HG03342 (cell line): ENCODE data around the gene RND3.
A peak's percentile ranks its signal among the peaks of the same experiment; 100 is the strongest.

ENCODE experiments used
- ATAC-seq: cut with Tn5 transposase; IDR thresholded peaks from one replicate; pipeline ENCODE4 v1.9.1; 2021; ENCODE audit warnings: mild to moderate bottlenecking, moderate library complexity; ENCODE audit not compliant: unreplicated experiment

RND3 gene, protein sequence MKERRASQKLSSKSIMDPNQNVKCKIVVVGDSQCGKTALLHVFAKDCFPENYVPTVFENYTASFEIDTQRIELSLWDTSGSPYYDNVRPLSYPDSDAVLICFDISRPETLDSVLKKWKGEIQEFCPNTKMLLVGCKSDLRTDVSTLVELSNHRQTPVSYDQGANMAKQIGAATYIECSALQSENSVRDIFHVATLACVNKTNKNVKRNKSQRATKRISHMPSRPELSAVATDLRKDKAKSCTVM

DNA sequence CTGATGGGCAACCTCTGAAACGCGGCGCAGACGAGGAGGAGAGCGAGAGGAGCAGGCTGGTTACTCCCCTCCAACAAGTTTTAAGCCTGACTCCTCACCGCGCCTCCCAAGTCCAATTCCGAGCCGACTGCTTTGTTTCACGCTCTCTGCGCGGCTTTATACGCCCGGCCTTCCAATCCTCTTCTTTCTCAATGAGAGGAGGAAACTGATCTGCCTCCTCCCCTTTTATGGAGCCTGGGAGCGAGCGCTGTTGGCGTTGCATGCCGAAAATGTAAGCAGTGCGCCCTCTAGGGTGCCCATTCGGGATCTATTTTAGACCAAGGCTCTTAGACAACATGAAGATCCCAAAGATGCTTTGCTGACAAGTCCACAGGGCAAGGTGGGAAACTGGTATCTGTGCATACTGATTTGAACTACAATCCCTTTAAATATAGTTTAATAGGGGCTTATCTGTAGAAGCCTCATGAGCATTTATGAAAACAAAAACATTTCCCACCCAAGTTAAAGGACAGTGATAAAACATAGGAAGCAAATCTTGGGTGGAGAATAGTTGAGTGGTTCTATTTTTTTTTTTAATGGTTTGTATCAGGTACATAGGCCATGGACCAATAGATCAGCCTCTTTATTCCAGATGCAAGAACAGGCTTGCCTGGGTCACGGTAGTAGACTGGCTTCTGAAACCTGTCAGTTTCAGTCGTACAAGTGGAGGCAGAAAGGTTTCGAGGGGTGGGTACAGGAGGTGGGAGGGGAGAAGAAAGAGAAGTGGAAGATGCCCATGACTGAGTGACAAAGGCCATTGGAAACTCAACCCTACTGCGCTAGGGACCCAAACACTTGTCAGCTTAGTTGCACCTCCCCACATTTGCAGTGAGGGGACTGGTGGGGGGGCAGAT lies at the start of gene RND3:
TSS of gene RND3 (minus strand) at position 131 of the 893 bp plus-strand sequence. CDS start 250 bp downstream, outside the sequence.
- ATAC-seq: peak; percentile 68

DNA sequence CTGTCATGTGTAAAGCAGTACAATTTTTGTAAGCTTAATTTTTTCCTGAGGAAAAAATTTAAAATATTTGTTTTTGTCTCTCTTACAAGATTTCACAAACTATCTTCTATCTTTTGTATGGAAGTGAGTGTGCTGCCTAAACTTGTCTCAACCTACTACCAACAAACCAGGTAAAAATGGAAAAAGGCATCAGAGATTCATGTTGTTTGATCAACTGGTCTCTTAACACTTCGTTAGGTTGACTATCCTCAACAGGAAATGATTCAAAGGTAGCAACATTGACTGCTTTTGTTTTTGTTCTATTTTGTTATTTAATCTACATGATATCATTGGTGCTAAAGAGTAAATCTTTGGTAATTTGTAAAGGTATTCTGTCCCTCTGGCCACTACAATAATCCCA lies 47.7 kb upstream of the RND3 start:
- no peak for ATAC-seq

DNA sequence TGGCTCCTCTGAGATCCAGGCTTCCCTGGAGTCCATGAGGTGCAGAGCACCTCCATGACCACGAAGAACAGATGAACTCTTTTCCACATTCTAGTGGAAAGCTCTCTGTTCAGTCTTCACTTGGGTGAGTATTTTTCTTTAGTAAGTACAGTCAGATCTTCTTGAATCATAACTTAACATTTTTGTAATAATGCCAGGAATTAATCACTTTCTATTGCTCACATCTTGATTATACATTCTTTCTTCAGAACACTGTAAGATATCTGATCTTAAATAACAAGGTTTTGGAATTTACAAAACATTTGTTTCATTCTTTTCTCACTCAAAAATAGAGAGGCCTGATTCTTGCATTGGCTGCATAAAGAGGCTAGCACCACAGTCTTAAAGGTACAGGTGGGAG lies 45.4 kb upstream of the RND3 start:
- no peak for ATAC-seq

DNA sequence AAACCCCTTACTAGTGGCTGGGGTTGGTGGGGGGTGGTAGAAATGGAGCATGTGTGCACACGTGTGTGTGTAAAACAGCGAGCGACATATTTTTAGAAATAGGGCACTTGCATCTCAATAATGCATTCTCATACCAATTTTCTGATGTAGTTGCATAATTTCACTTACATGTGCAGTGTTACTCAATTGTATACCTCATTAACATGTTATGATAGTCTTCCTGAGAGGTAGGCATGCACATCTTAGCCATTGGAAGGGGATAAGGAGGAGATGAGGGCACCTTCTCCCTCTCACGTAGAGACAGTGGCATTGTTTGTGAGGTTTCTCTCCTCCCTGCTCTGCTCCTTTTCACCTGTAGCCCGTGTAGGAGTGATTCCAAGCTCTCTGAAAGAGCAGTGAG lies 44.6 kb upstream of the RND3 start:
- ATAC-seq: no peak

DNA sequence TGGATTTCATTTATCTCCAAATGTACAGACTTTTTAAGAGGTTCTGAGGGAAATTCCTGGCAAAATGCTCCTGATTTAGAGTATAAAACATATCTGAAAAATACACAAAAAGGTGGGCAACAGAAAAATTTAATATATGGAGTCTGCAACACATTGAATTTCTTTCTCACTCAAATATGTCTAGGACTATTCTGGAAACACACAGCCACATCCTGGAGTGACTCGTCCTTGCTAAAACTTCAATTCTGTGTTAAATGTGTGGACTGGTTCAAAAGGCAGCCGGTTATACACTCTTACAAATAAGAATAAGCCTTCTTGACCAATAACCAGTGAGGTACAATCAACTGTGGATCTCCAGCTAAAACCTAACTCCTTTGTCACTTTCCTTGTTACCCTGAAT lies 44.1 kb upstream of the RND3 start:
- ATAC-seq: no peak

DNA sequence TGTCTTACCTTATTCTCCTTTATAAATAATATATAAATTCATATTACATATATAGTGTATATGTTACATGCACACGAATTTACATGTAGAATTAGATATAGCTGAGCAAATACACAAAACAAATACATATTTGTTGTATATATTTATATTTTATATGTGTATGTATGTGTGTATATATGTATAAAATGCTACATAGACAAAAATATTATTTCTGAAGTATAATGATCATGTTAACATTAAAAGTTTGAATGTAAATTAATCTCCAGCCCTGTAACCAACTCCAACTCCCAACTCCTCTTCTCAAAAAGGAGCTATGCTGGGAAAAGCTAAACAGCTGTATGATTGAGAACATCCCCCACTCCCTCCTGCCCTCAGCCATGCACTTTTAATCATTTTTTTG lies 42.7 kb upstream of the RND3 start:
- no peak for ATAC-seq

DNA sequence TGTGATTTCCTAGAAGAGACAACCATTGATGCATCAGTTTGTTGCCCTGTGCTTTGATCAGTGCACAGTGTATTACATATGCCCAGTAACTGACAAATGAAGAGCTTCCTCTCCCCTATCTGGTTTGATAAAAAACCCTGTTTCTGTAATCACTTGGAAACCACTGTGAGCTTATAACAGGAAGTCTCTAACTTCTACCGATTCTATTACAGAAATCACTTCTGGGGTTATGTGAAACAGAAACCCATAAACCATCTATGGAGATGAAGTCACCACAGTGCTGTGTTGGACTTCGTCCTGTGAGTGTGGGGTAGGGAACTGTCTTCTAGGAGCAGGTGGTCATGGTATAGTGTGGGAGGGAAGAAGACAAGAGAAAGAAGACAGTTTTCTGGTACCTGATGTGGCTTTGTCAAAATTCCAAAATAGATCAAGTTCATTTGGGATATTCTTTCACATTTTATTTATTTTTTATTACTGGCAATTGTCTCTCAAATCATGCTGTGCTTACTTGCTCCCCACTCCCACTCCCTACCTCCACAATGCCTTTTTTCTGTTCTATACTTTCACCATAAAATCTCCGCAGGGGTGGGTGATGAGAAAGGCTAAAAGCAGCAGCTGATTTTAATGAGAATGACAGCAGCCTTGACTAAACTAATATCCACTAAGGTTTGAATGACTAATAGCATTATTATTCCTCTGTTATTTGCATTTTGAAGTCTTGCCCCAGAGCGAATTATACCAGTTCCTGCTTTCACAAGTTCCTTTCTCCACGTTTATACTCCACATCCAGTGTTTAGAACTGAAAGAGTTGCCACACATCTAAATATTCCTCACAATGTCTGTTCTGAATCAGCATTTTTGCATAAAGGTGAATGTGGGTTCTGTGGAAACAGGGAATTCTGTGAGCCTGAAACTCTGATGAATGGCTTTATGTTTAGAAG lies 41.7 kb upstream of the RND3 start:
- peak; percentile 96 for ATAC-seq

DNA sequence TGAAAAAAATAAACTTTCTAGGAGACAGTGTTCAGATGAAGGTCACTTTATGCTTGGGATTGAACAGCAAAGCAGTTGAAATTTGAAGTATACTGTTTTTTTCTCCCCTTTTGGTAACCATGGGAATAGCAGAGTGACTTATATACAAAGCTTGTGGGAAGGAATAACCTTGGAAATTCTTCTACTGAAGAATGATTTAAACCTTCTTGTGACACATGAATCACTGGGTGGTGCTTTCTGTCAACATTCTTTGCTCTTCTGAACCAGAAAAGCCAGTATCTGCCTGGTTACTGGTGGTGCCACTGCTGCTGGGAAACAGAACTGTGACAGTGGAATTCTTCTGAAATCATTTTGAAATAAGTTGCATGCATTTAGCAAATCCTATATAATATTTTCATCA lies 39.4 kb upstream of the RND3 start:
- ATAC-seq: no peak

DNA sequence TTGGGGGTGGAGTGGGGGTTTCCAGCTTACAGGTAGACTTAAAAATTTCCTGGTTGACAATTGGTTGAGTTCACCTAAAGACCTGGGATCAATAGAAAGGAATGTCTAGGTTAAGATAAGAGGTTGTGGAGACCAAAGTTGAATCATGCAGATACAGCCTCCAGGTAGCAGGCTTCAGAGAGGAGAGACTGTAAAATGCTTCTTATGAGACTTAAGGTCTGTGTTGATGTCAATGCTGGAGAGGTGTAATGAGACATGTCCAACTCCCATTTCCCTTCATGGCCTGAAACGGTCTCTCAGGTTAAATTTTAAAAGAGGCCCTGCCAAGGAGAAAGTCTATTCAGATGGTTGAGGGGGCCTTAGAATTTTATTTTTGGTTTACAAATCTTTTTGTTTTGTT lies 38.5 kb upstream of the RND3 start:
- no peak for ATAC-seq

DNA sequence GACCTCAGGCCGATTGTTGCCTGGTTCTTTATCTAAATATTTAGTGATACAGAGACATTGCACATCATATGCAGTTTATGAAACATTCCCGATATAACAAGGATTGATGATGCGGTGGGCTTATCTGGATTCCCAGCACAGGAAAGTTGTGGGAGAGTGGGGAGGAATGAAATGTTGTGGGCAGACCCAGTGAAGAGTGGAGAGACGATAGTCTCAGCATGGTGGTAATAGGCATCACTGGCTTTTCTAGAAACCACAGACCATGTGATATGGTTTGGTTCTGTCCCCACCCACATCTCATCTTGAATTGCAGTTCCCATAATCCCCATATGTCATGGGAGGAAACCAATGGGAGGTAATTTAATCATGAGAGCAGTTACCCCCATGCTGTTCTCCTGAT lies 34.8 kb upstream of the RND3 start:
- no peak for ATAC-seq

DNA sequence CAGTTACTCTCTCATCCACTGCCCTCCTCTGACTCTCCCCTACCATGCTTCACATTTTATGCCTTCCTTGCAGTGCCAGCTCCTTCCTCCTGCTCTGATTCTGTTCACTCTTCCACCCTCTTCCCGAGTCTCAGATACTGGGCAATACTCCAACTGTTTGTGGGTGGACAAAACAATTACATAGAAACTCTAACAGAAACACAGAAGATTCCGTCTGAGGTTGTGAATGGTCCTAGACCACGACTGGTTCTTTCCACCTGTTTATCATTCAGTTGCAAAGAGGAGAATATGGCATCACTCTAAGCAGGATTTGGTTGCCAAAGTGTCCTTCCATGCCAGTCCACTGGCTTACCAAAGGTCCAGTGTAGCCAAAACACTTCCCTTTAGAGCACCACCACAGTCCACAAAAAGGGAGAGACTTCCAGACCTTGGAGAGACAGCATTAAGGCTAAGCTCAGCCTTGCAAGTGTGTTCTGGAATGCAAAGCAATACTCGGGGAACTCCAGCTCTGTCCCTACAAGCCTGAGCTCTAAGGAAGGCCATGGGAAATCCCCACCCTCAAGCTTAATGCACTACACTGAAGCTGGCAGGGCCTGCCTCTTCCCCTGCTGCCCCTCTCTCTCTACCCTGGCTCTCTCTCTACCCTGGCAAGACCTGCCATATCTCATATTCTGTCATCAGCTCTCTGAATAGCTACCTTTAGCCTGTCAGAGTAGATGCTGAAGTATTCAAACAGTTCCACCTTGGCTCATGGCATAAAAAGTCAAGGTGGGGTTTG lies 33.6 kb upstream of the RND3 start:
- ATAC-seq: no peak

DNA sequence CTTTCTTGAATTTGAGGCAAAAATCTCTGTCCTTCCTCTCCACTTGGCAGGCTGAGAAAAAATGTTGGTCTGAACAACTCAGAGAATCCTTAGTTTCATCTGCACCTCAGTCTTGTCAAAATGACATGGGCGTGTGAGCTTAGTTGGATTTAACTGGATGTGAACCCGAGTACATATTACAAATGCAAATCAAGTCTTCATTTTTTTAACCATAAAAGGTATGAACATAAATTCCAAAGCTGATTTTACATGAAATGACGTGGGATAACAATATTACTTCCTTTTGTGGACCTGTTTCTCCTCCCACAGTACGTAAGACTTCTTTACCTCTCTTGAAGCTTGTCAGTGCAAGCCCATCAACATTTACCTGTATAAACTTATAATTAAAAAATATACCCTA lies 32.6 kb upstream of the RND3 start:
- ATAC-seq: no peak

DNA sequence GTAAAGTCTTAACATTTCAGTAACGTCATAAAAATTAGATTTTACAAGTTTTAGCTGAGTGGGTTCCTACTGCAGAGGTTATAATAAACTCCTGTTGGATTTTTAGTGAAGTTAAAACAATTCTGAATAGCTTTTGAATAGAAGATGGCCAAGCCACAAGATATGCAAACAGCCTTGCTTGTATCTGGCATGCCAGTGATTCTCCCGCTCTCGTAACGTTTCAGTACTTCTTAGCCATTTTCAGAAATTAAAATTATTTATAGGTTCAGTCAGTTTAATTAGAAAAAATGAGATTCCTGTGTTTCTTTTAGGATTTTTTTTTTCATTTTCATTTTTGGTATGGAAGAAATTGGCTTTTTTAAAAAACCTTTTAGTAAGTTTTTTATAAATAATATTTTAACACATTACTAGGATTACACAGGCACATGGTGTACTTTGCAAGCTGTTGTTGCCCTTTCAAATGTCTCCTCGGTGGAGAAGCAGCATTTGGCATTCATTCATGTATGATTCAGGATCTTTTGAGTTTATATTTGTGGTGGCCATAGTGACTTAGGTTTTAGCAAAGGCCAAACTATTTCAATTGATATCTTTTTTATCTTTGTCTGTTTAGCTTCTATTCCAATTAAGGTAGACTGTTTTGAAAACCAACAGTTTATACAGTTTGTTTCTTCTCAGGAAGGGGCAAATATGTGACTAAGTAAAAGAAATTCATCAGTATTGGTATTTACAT lies 30.6 kb upstream of the RND3 start:
- no peak for ATAC-seq

DNA sequence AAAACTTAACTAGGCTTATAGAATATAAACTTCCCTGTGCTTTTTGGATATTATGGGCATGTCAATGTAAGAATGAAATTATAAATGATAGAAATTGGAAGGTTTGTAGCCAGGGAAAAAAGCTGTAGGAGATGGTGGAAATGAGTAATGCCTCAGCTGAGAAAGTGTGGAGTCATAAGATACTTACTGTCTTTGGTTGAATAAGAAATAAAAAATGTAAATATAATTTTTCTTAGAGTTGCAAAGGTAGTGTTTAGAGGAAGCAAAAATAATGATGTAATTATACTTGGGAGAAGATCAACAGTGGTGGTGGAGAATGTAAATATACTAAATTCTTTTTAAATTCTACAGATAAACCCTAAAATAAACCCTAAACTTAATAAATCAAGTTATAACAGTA lies 26.2 kb upstream of the RND3 start:
- no peak for ATAC-seq

DNA sequence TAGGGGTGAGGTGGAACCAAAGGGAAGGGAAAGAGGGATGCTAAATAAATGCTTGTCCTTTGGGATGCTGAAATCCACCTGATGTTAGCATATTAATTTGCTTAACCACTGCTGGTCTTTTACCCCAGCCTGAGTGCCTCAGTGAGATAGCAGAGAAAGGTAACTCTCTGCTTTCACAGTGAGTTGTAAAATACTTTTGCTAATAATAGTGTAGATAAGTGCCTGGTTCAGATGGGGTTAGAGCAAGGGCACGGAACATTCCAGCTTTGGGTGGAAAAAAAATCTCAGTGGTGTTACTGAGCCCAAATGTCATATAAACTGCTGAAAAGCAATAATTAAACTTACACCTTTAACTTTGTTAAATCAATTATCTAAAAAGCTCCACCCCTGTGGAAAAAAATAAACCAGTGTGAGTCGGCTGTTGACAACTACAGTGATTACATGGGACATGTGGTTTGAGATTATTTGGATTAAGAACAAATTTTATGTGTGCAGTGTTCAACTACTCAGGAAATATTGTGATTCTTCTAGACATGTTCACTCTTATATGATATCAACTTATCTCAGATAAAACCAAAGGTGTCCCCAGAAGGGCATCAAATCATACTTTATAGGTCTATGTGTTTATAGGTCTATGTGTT lies 21.1 kb upstream of the RND3 start:
- no peak for ATAC-seq

DNA sequence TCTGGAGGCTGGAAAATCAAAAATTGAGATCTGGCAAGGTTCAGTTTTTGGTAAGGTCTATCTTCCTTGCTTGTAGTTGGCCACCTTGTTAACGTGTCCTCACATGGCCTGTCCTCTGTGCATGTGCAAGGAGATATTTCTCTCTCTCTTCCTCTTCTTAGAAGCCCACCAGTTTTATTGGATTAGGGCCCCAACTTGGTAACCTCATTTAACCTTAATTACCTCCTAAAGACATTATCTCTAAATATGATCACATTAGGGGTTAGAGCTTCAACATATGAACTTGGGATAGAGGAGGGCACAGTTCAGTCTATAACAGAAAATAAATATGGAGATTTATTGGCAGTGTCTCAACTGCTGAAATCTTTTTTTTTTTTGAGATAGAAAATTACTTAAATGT lies 19.6 kb upstream of the RND3 start:
- no peak for ATAC-seq

DNA sequence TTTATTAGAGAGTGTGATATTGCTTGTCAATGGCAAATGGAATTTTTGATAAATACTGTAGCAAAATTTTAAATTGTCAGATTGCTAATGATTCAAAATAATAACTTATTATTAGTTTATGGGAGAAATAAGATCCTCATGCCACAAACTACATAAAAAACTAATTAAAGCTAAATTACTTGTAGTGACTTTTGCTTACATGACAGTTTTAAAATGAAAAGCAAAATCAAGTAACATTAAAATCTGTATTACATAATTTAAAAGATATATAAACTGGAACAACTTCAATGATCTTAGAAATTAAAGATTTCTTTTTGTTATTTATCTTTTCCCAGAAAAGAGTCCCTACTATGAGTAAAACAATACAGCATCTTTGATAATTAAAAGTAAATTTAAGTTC lies 17.7 kb upstream of the RND3 start:
- no peak for ATAC-seq

DNA sequence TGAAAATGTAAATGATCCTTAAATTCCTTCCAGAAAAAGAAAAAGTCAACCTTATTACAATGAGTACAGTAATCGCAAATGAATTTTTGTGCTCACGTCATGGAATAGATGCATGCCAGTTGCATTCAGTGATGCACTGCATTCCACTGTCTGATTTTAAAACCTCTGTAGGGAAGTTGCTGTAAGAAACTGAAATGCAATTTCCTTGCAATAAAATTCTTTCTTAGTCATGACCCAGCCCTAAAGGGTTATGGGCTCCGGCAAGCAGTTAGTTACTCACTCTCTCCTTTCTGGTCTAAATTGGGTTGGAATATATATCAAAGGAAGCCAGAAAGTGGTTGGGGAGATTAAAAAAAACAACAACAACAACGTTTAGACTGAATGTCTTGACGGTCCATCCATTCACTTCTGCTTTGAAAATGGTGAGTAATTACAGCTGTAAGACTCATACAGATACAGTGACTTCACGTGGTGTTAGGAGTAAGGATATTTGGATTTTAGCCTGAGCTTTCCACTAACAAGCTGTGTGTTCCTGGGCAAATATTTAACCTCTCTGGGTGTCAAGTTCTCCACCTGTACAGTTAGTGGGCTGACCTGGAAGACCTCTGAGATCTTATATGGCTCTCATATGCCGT lies 8.6 kb upstream of the RND3 start:
- no peak for ATAC-seq

DNA sequence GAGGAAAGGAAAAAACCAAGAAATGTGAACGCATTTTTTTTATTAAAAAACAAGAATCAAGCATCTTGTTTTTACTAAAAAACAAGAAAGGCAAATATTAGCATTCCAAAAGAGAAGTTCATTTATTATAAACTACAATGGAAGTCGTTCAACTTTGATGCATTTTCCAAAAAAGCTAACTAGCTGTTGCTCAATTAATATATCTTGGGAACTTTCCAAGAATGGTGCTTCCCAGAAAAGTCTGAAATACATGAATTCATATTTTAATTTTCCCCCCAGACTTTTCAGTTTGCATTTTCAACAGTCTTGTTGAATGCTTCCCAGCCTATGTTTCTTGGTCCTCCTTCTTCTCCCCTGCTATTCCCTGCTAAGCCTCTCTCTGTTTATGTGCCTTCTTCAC lies 7.5 kb upstream of the RND3 start:
- ATAC-seq: no peak
